Body of pancreas (tissue), 4 donors: ENCODE results near the gene RHOBTB3.

Source experiments
- POLR2A ChIP-seq, 3 donors: fragments of 450-650 bp; IDR thresholded peaks; one replicate each; pipeline ENCODE4 v1.6.1; 2016; ENCODE audit warnings: antibody characterized with exemption in 3 of 3, mild to moderate bottlenecking in 2 of 3
- TF ChIP-seq, protein P1 (sequence below), 7 experiments: fragments of 450-650 bp in 4 of 7; fragments of 200-600 bp in 3 of 7; sonication (generic) in 3 of 7; IDR thresholded peaks; one replicate each; pipeline ENCODE4 v1.5.1; 2016 to 2019; ENCODE audit warnings: antibody characterized with exemption in 7 of 7

DNA sequence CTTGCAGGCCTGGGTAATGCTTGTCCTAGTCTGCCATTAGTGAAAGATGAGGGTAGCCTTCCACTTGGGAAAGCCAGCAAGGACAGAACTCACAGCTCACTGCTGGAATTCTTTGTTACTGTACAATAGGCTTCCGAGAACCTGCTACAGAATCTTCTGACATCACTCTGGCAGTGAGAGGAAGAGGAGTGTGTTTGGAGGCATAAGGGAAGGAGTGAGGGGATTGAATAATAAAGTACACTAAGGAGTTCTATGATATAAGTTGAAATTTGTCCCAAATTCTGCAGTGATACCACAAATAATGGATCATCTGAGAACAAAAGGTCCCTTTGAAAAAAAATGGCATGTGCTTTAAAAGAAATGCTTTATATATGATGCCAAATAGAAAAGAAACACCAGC is 48.2 kb upstream of the RHOBTB3 start, which contains the start of gene SPATA9:
- TF ChIP-seq, protein P1, sequence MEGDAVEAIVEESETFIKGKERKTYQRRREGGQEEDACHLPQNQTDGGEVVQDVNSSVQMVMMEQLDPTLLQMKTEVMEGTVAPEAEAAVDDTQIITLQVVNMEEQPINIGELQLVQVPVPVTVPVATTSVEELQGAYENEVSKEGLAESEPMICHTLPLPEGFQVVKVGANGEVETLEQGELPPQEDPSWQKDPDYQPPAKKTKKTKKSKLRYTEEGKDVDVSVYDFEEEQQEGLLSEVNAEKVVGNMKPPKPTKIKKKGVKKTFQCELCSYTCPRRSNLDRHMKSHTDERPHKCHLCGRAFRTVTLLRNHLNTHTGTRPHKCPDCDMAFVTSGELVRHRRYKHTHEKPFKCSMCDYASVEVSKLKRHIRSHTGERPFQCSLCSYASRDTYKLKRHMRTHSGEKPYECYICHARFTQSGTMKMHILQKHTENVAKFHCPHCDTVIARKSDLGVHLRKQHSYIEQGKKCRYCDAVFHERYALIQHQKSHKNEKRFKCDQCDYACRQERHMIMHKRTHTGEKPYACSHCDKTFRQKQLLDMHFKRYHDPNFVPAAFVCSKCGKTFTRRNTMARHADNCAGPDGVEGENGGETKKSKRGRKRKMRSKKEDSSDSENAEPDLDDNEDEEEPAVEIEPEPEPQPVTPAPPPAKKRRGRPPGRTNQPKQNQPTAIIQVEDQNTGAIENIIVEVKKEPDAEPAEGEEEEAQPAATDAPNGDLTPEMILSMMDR (IDR thresholded peaks at IDR 0.05): no peak
- no peak for TF ChIP-seq POLR2A (IDR thresholded peaks at IDR 0.05)
